HG02642 (cell line): ENCODE measurements around the gene OPRL1.

Experiments used
- ATAC-seq: cut with Tn5 transposase; IDR thresholded peaks from one replicate; pipeline ENCODE4 v1.9.1; 2021; ENCODE audit warnings: mild to moderate bottlenecking; ENCODE audit not compliant: unreplicated experiment, poor library complexity

OPRL1 gene

DNA sequence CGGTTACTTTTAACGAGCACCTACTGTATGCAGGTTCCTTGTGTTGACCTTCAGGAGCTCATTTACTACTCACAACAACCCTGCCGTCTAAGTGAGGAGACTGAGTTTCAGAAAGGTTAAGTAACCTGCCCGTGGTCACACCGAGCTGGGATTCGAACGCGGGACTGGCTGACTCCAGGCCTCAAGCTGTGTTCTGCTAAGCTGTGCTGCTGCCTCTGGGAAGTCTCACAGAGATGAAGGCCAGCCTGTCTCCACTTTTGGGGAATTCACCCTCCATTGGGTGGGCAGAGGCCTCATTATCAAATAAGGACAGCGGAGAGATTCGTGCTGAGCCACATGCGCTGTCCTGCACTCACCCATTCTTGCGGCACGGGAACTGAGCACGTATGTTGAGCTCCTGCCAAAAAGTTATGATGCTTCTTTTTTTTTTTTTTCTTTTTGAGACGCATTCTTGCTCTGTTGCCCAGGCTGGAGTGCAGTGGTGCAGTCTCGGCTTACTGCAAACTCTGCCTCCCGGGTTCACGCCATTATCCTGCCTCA, 58.5 kb downstream of the OPRL1 start:
- ATAC-seq, result no peak

DNA sequence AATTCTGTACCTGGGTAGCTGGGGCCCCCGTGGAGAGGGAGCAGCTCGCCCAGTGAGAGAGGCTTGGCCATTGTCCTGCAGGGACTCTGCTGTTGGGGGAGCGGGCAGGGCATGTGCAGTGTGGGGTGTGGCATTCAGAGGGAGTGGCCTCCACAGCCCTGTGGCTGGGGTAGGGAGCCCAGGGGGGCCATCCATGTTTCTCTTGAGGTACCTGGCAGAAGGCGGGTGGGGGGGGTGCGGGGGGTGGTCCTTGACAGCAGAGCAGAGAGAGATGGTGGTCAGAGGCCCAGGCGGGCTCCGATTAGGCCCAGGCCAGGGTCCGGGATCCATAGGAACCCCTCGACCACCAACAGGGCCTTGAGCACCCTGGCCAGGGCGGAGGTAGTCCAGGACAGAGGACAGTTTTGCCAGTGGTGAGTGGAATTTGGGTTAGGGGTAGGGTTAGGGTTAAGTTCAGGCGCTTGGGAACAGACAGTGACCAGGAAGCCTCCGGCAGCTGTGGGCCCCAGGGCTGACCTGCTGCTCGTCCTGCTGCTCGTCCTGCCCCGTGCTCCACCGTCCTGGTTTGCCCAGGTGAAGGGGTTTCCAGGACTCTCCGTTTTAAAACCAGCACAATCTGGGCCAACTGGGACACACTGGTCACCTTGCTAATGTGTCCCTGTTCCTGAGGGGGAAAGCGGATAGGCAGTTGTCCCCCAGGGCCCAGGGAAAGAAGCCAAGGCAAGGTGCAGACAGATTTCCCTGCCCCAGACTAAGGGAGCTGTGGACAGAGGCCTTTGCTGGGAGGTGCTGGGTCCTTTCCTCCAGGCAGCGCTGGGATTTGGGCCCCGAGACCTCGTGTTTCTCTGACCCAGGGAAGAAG, 59.5 kb downstream of the OPRL1 start:
- ATAC-seq, result no peak

DNA sequence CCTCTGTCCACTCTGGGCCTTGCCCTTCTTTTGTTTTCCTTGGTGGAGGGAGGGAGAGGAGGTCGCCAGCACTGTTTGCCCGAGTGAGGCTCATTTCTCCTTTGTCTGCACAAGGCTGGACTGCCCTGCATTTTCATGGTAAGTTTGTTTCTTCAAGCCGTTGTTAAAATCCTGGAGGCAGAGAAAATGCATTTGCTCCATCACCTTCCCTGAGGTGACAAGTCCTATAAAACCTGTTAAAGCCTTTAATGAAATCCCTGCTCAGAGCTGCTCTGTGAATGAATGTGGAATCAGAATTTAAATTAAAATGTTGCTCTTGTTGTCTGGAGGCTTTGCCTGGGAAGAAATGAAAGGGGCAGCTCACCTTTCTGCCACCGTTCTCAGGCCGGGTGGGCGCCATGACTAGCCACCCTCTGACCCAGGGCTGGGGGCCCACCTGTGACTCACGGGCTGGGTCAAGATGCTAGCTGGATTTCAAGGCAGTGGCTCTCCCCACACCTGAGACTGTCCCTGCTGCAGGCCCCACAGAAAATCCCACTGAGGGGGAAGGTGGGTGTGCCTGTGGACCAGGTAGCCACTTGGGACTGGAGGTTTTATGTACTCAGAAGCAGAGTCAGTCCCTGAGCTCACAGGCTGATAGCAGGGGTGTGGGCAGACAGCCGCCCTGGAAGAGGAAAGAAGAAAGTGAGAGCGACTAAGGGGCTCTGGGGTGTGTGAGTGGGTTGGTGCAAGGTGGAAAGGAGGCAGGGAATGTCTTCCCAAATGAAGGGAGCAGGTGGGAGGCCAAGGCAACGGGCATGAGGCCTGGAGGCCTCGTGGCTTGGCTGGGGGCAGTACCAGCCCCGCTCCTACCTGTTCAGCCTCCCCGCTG, 60.4 kb downstream of the OPRL1 start:
- ATAC-seq, result no peak

DNA sequence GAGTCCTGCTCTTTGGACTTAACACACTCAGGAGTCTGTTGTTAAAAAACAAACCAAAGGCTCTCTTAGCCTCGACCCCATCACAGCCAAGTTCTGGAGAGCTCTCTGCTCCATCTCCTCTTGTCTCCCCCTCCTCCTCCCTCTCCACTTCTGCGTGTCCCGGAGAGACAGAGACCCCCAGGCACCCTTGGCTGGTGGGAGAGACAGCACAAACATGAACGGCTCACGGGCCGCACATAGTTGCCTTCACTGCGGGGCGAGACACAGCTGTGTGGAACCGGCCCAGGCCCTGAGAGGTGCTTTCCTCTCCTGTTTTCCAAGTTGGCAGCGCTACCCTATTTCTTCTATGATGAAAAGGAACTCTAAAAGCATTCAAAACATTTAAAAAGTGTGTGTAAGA, 61.1 kb downstream of the OPRL1 start:
- ATAC-seq, result no peak

DNA sequence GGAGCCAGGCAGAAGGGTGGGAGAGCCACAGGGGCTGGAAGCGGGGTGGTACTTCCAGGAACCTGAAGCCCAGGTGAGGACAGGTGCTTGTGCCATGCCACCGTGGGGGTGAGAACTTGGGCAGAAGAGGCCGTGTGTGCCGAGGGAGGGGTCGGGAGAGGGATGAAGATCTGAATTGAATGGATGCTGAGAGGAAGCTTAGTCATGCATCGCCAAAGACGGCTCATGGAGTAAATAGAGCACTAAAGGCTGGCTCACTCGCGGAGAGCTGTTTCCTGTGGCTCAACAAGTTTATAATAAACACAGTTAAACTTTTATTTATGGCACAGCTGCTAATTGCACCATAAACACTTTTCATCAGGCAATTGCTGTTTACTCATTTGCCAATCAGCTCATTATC, 62.7 kb downstream of the OPRL1 start:
- ATAC-seq, result no peak

DNA sequence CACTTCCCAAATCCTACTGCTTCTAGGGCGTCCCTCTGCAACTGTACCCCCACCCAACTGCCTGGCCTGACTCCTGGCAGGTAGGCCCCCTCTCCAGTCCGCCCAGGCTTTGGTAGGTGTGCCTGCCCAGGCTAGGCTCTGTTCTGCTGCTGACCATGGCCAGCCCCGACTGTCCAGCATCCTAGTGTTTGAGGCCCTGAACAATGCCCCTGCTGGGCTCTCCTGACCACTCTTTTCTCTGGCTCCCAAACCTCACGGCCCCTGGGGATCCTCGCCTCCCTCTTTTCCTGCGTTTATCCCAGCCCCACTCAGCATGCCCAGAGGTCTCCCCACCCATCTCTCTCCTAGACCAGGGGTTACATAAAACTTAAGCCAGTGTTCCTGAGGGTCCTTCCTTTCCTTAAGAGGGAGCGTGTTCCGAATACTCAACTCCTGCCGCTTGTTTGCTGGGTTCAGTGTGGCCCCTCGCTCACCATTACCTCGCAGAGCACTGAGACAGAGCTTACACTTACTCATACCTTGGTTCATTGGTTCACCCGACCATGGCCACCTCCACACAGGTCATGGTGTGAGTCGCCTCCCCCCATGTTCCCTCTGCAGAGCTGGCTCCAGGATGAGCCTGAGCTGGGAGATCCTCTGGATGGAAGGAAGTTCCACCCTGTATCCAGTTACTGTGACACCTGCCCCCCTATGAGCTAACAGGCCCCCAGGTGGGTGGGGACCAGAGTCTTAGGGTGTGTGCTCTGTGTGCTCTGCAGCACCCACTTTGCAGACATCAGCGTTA, 63.3 kb downstream of the OPRL1 start:
- no peak for ATAC-seq

DNA sequence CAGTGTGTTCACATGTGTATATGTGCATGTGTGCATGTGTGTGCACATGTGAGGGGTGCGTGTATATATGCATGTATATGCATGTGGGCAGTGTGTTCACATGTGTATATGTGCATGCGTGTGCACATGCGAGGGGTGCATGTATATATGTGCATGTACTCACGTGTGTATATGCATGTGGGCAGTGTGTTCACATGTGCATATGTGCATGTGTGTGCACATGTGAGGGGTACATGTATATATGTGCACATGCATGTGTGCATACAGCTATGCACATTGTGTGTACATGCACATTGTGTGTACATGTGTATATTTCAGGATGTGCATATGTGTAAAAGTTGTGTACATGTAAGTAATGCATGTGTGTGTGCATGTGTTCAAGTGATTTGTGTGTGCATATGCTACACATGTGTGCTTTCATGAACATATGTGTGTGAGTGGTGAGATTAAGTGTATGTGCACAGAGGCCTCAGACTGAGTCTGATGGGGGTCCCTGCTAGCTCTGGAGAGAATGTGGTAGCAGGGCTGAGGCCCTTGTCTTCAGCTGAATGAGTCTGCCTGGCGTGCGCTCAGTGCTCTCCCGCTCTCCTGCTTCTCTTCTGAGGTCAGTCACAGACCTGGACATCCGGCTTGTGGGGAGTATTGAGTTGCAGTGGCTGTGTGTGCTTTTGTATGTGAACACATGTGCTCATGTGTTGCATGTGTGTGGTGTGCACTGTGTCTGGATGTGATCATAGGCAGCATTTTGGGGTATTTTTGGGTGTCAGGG, 64.4 kb downstream of the OPRL1 start:
- ATAC-seq, result no peak

DNA sequence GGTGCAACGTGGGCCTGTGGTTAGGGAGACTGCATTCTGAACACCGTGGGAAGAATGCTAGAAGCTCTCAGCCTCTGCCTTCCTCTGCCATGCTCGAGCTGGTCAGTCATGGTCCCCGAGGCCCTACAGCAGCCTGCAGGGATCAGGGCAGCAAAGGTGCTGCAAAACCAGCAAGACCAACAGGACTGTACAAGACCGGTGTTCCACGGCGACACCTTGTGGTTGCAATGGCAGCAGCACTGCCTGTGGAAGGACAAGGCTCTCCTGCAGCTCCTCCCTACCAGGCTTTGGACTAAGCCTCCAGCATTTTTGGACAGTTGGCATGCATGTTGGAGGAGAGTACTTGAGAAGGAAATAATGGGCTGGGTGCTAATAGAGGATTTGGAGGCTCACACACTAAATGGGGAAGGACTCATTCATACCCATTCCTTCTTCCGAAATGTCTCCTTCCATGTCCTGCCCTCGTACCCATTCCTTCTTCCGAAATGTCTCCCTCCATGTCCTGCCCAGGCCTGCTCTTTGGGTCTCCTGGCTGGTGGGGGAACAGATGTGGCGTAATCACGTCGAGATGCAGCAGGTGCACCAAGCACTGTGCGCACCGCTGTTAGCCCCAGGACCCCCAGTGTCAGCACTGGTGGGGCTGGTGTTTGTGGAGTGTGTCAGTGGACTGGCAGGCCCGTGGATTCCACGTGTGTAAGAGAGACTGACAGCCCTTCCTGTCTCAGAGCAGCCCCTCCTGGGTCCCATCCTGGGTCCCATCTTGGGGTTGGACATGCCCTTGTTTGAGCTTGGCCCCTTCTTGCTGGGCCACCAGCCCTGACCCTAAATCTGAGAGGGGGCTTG, 65.8 kb downstream of the OPRL1 start:
- no peak for ATAC-seq

DNA sequence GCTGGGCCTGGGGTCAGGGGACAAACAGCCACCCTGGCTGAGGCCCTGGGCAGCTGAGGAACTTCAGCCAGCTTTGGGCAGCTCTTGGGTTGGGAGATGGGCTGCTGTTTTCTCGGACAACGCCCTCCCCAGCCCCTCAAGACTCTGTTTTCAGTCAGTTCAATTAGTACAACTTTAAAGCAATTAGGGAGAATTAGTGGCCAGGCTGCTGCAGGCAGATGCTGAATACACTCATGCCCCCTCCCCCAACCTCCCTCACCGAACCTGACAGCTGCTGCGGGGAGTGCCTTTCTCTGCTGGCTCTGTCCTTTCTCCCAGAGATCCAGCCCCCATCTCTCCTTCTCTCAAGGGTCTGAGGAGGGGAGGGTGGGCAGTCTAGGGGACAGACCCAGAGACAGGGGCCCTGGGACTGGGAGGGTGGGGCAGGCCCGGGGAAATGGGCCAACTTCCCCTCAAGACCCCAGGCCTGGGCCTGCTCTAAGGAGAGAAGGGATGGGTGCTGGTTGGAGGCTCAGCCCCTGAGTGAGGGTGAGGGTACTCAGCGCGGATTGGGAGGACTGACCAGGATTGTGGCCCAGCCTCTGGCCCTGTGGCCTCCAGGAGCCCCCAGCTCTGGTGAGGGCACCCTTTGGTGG, 66.5 kb downstream of the OPRL1 start:
- ATAC-seq, result no peak

DNA sequence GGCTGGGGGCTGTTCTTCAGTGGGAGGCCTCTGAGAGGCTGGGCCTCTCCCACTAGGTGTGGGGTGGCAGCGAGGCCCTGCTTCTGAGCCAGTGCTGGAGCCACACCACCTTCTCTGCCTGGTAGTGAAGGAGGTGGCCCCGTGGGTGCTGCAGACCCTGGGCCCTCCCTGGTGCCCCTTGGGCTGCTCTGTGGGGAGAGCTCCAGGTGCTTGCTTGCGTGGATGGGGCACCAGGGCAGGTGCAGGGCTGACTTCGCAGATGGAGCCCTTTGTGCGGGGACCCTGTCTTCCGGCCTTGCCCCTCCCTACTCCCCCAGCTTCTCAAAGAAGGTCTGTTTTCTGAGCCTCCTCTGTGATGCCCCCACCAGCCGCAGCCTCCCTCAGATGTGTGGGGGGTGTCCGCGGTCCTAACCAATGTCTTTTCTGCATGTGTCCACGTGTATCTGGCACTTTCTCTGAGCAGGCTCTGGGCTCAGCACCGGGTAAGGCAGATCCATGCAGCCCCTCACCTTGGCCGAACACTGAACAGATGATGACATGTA, 67.1 kb downstream of the OPRL1 start:
- ATAC-seq, result no peak

DNA sequence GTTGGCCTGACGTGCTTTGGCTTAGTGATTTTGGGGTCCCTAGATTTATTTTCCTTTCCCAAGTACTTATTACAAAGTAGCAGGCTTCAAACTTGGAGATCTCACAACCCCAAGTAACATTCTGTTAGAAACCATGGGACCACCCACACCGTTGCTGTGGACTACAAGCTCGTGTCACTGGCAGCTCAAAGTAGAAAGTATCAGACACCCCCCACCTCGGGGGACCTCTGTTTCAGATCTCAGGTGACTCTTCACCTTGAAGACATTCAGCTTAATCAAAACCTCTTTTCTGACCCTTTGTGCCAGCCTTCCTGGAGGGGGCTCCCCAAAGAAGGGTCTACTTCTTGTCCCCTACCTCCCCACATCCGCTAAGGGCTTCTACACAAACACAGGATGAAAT, 68.7 kb downstream of the OPRL1 start:
- no peak for ATAC-seq

DNA sequence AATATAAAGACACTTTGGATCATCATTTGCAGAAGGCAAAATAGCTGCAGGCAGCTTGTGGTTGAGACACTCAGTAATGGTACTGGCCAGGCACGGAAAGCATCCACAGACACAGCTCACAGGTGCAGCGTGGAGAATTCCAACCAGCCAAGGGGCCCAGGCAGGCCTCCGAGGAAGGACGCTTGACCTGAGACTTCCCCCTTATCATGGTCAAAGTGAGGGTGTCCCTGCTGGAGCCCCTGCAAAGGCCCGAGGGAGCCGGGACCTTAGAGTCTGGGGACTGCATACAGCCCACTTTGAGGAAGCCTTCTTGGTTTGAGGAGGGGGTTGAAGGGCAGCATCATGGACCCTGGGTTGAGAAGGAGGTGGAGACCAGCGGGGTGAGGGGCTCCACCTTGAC, 69.3 kb downstream of the OPRL1 start:
- no peak for ATAC-seq

DNA sequence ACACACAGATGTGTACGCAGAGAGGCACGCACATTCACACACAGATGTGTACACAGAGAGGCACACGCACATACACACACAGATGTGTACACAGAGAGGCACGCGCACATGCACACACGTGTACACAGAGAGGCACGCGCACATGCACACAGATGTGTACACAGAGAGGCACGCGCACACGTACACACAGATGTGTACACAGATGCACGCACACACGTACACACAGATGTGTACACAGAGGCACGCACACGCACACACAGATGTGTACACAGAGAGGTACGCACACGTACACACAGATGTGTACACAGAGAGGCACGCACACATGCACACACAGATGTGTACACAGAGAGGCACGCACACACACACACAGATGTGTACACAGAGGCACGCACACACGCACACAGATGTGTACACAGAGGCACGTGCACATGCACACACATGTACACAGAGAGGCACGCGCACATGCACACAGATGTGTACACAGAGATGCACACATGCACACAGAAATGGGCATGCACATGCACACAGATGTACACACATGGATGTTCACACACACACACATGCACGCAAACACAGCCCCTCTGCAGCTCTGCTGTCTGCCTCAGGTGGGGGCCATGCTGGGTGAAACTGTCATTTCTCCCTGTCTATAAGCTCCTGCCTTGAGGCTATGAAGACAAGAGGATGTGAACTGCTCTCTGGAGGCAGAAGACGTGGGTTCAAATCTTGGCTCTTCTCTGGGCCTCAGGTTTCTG, 70.1 kb downstream of the OPRL1 start:
- no peak for ATAC-seq
